Keratinocyte (primary cell): Measurements from ENCODE around the gene PTPRD.

Source experiments
- CTCF ChIP-seq, 3 experiments: IDR thresholded peaks in 1 of 3; conservative IDR thresholded peaks in 1 of 3; optimal IDR thresholded peaks in 1 of 3; 2 replicates in 2 of 3; 3 replicates in 1 of 3; pipeline versions ENCODE3 to v1.5.1; 2011; ENCODE audit warnings: low read length in 3 of 3, mild to moderate bottlenecking in 3 of 3, moderate library complexity in 2 of 3, control low read depth in 1 of 3, inconsistent platforms in 1 of 3; ENCODE audit not compliant: insufficient read depth in 2 of 3; ENCODE audit errors: extremely low read depth in 1 of 3
- EZH2 ChIP-seq: IDR thresholded peaks from one replicate; pipeline ENCODE4 v1.6.1; 2012; ENCODE audit warnings: inconsistent platforms, mild to moderate bottlenecking, low read length, moderate library complexity

- TF ChIP-seq CTCF (optimal IDR thresholded peaks at IDR 0.05 in 1 of 3, IDR thresholded peaks at IDR 0.05 in 1 of 3, conservative IDR thresholded peaks at IDR 0.05 in 1 of 3; ENCODE audit: extremely low read depth in 1 of 3, insufficient read depth in 2 of 3, low read length in 3 of 3) = no peak
- no peak for TF ChIP-seq EZH2
Measured at GRCh38 chr9:9901624-9902023, 711.2 kb downstream of the PTPRD start.
